AG04449 (cell line): ENCODE results near the gene CDHR2.
A peak's percentile ranks its signal among the peaks of the same experiment; 100 is the strongest.

Experiments
- CTCF ChIA-PET: fragments of 350-600 bp; formaldehyde crosslinking; extraction: SDS; loops from one replicate; lab custom pipeline; 2021; ENCODE audit warnings: antibody characterized with exemption; lab: Yijun Ruan, JAX
- POLR2A ChIA-PET: fragments of 400-600, 350-600 bp; formaldehyde crosslinking; extraction: SDS; loops from one replicate; lab custom pipeline; 2020; ENCODE audit warnings: antibody characterized with exemption, inconsistent platforms; lab: Yijun Ruan, JAX
- DNase-seq: peaks from one replicate; pipeline ENCODE4 v3.0.0-alpha.2; 2010; ENCODE audit warnings: low read depth, low spot score
- H3K4me3 ChIP-seq: 2 replicates; pipeline ENCODE4 v1.5.1; 2011; ENCODE audit warnings: low read depth, mild to moderate bottlenecking, control low read depth, low read length
- CTCF ChIP-seq: IDR thresholded peaks from one replicate; pipeline ENCODE4 v1.5.1; 2011; ENCODE audit warnings: mild to moderate bottlenecking, moderate library complexity, low read length, control low read depth, inconsistent platforms; ENCODE audit not compliant: insufficient read depth; ENCODE audit errors: missing control alignments

CDHR2 gene

DNA sequence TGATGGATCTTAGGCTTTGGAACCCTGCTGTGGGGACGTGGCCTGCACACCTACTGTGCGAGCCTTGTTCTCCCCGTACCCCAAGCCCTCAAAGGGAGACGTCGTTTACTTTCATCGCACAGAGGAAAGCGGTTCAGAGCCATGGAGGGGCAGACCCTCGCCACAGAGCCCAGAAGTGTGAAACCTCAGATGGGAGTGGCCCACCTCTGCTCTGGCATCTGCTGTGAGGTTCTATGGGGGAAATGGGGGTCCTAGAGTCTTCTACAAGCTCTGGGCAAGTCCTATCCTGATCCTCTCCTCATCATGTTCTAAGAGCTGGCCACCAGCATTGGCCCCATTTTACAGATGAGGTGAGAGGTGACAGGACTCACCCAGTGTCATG, 8.2 kb upstream of the CDHR2 start:
- no peak for TF ChIP-seq CTCF
- H3K4me3 ChIP-seq, result no peak overlapping the region
- ChIA-PET POLR2A (no interaction called here), CTCF (interaction anchor here (0.9 to 4.1 kb wide), 2 partner anchors 117 to 123 kb away, joined by 3 to 15 read pairs; no protein-coding TSS in a partner anchor)
- no peak for DNase-seq

- DNase-seq, result no peak
- POLR2A ChIA-PET, result no interaction called here
- H3K4me3 ChIP-seq, result no peak overlapping the region
- CTCF ChIA-PET, result interaction anchor here (1.3 to 4.1 kb wide), 3 partner anchors 32 to 124 kb away, joined by 3 to 15 read pairs (median 6); no protein-coding TSS in a partner anchor
- no peak for TF ChIP-seq CTCF
Measured at GRCh38 chr5:176541338-176542134, 7.6 kb upstream of the CDHR2 start.

- ChIA-PET POLR2A (no interaction called here), CTCF (interaction anchor here (0.6 to 4.1 kb wide), 9 partner anchors 8 to 307 kb away, joined by 3 to 15 read pairs (median 3); partner anchors contain the start of gene FAF2)
- H3K4me3 ChIP-seq, result peak overlapping the region; percentile 59
- no peak for TF ChIP-seq CTCF
- no peak for DNase-seq
Measured at GRCh38 chr5:176542135-176542595, 7.0 kb upstream of the CDHR2 start.

DNA sequence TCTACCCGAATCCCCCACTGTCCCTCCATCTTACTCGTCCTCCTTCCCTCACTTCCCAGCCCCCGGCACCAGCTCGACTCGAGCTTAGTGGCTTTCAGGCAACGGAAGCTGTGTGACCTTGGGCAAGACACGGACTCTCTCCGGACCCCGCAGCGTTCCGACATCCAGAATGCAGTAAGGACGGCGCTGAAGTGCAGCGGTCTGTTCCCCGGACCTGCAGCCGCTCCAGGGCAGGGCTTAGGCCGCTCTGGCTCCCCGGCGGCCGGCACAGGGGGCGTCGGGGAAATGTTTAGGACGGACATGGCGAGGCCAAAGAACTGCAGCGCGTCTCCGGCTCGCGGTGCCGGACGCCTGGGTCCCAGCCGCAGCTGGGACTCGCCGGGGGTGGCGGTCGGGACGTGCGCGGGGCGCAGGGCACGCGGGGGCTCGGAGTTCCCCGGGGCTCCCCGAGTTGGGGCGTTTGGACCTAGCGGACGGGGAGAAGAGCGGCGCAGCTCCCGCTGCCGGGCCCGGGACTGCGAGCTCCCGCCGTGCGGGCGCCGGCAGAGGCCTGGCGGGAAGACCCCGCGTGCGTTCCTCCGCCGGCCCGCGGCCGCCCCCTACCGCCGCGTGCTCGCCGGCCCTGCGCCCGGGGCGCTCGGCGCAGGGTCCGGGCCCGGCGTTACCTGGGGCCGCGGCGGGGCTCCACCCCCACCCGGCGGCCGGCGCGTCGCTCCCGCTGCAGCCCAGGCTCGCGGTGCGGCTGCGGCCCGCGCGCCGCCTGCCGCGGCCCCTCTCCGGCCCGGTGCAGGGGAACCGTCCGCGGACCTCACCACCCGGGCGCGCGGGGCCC, 6.3 kb upstream of the CDHR2 start:
- POLR2A ChIA-PET, result no interaction called here
- CTCF ChIA-PET, result interaction anchor here (0.6 to 4.1 kb wide), 14 partner anchors 9 to 308 kb away, joined by 3 to 15 read pairs (median 3); partner anchors contain the start of gene FAF2
- no peak for DNase-seq
- TF ChIP-seq CTCF, result no peak
- peak overlapping the region; percentile 59 for H3K4me3 ChIP-seq

DNA sequence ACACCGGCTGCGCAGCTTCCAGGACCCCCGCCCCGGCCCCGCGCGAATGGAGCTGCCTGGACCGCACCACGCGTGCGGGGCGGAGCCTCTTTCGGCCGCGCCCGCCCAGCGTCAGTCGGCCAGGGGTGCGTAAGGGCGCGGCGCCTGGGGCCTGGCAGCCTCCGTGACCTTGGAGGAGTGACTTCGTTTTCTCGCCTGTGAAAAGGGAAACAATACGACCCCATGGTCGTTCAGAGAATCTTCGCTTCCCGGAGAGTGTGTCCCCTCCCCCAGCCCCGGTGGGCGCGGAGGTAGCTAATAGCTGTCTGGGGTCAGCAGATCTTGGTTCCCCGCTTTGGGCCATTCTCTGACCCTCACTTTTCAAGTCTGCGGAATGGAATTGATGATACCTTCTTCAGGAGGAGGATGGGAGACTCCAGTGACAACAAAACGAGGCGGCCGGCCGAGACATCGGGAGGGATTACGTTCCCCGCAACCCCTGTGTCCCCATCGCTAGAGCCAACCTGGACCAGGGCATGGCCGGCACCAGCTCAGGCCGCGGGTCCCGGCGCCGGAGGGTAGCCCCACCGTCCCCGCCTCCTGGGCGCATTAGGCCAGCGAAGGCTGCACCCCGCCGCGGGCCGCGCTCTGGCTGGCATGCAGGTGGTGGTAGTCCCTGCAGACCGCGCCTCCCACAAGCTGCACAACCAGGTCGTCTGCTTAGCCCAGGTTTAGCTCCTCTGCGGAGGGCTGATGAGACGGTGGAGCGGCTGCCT, 5.5 kb upstream of the CDHR2 start:
- no peak for TF ChIP-seq CTCF
- no peak for DNase-seq
- ChIA-PET POLR2A (no interaction called here), CTCF (interaction anchor here (0.9 to 4.1 kb wide), 10 partner anchors 11 to 308 kb away, joined by 3 to 15 read pairs (median 3); partner anchors contain the start of gene FAF2)
- H3K4me3 ChIP-seq, result peak overlapping the region; percentile 59
